ENCODE measurements around the gene DLEC1.
"Not testable (repeated sequence)": the region's sequence is repeated elsewhere in the genome, so short reads cannot be mapped to it uniquely, and the experiment has no call there.

DLEC1 gene

GRCh38 chr3:38127611-38128302, 88.7 kb downstream of the DLEC1 start:
- no peak overlapping the region for H3K4me3 ChIP-seq (ENCODE audit: insufficient read depth, low read depth, low read length, poor library complexity, severe bottlenecking)
- no peaks in the 10 kb centered on the region for H3K27me3 ChIP-seq (replicated peaks; ENCODE audit: control insufficient read depth, insufficient read depth, low read length, poor library complexity, severe bottlenecking)
- H3K4me1 ChIP-seq (ENCODE audit: control insufficient read depth, insufficient read depth, low read length, poor library complexity, severe bottlenecking) = no peaks in the 10 kb centered on the region
- H3K9me3 ChIP-seq (ENCODE audit: control insufficient read depth, low read length) = no peaks in the 10 kb centered on the region
- no peak for DNase-seq
- H3K27ac ChIP-seq (ENCODE audit: insufficient read depth, low read length, poor library complexity, severe bottlenecking) = peak overlapping the region; percentile 1
- peaks cover 85% of the 10 kb centered on the region for H3K36me3 ChIP-seq (ENCODE audit: control insufficient read depth, insufficient read depth, low read length)

GRCh38 chr3:38128303-38128655, 89.3 kb downstream of the DLEC1 start:
- Histone ChIP-seq H3K9me3 (ENCODE audit: control insufficient read depth, low read length) (no peaks in the 10 kb centered on the region), H3K27ac (ENCODE audit: insufficient read depth, low read length, poor library complexity, severe bottlenecking) (no peak overlapping the region), H3K36me3 (ENCODE audit: control insufficient read depth, insufficient read depth, low read length) (peaks cover 84% of the 10 kb centered on the region), H3K4me3 (ENCODE audit: insufficient read depth, low read depth, low read length, poor library complexity, severe bottlenecking) (no peak overlapping the region), H3K27me3 (replicated peaks; ENCODE audit: control insufficient read depth, insufficient read depth, low read length, poor library complexity, severe bottlenecking) (no peaks in the 10 kb centered on the region), H3K4me1 (ENCODE audit: control insufficient read depth, insufficient read depth, low read length, poor library complexity, severe bottlenecking) (no peaks in the 10 kb centered on the region)
- DNase-seq = no peak

- Histone ChIP-seq H3K27ac (ENCODE audit: insufficient read depth, low read length, poor library complexity, severe bottlenecking) (no peak overlapping the region), H3K9me3 (ENCODE audit: control insufficient read depth, low read length) (no peaks in the 10 kb centered on the region), H3K27me3 (replicated peaks; ENCODE audit: control insufficient read depth, insufficient read depth, low read length, poor library complexity, severe bottlenecking) (no peaks in the 10 kb centered on the region), H3K36me3 (ENCODE audit: control insufficient read depth, insufficient read depth, low read length) (peaks cover 82% of the 10 kb centered on the region), H3K4me1 (ENCODE audit: control insufficient read depth, insufficient read depth, low read length, poor library complexity, severe bottlenecking) (no peaks in the 10 kb centered on the region), H3K4me3 (ENCODE audit: insufficient read depth, low read depth, low read length, poor library complexity, severe bottlenecking) (no peak overlapping the region)
- no peak for DNase-seq
Observed at GRCh38 chr3:38129058-38129457, 90.0 kb downstream of the DLEC1 start.

- peaks cover 4% of the 10 kb centered on the region for H3K4me1 ChIP-seq (ENCODE audit: control insufficient read depth, insufficient read depth, low read length, poor library complexity, severe bottlenecking)
- peaks cover 70% of the 10 kb centered on the region for H3K36me3 ChIP-seq (ENCODE audit: control insufficient read depth, insufficient read depth, low read length)
- H3K4me3 ChIP-seq (ENCODE audit: insufficient read depth, low read depth, low read length, poor library complexity, severe bottlenecking) = no peak overlapping the region
- H3K27me3 ChIP-seq (replicated peaks; ENCODE audit: control insufficient read depth, insufficient read depth, low read length, poor library complexity, severe bottlenecking) = no peaks in the 10 kb centered on the region
- H3K27ac ChIP-seq (ENCODE audit: insufficient read depth, low read length, poor library complexity, severe bottlenecking) = no peak overlapping the region
- DNase-seq = no peak
- no peaks in the 10 kb centered on the region for H3K9me3 ChIP-seq (ENCODE audit: control insufficient read depth, low read length)
Observed at GRCh38 chr3:38130631-38131065, 91.6 kb downstream of the DLEC1 start.

GRCh38 chr3:38131621-38132369, 92.8 kb downstream of the DLEC1 start:
- Histone ChIP-seq H3K36me3 (ENCODE audit: control insufficient read depth, insufficient read depth, low read length) (peaks cover 59% of the 10 kb centered on the region), H3K27ac (ENCODE audit: insufficient read depth, low read length, poor library complexity, severe bottlenecking) (no peak overlapping the region), H3K27me3 (replicated peaks; ENCODE audit: control insufficient read depth, insufficient read depth, low read length, poor library complexity, severe bottlenecking) (no peaks in the 10 kb centered on the region), H3K9me3 (ENCODE audit: control insufficient read depth, low read length) (no peaks in the 10 kb centered on the region), H3K4me3 (ENCODE audit: insufficient read depth, low read depth, low read length, poor library complexity, severe bottlenecking) (no peak overlapping the region), H3K4me1 (ENCODE audit: control insufficient read depth, insufficient read depth, low read length, poor library complexity, severe bottlenecking) (peaks cover 12% of the 10 kb centered on the region)
- DNase-seq = peak in 1 of 3 donors; percentile 9

GRCh38 chr3:38133209-38133556, 94.2 kb downstream of the DLEC1 start:
- Histone ChIP-seq H3K27ac (ENCODE audit: insufficient read depth, low read length, poor library complexity, severe bottlenecking) (no peak overlapping the region), H3K36me3 (ENCODE audit: control insufficient read depth, insufficient read depth, low read length) (peaks cover 45% of the 10 kb centered on the region), H3K4me3 (ENCODE audit: insufficient read depth, low read depth, low read length, poor library complexity, severe bottlenecking) (no peak overlapping the region), H3K9me3 (ENCODE audit: control insufficient read depth, low read length) (no peaks in the 10 kb centered on the region), H3K27me3 (replicated peaks; ENCODE audit: control insufficient read depth, insufficient read depth, low read length, poor library complexity, severe bottlenecking) (no peaks in the 10 kb centered on the region), H3K4me1 (ENCODE audit: control insufficient read depth, insufficient read depth, low read length, poor library complexity, severe bottlenecking) (peaks cover 21% of the 10 kb centered on the region)
- DNase-seq = no peak

- Histone ChIP-seq H3K36me3 (ENCODE audit: control insufficient read depth, insufficient read depth, low read length) (peaks cover 41% of the 10 kb centered on the region), H3K27me3 (replicated peaks; ENCODE audit: control insufficient read depth, insufficient read depth, low read length, poor library complexity, severe bottlenecking) (no peaks in the 10 kb centered on the region), H3K4me3 (ENCODE audit: insufficient read depth, low read depth, low read length, poor library complexity, severe bottlenecking) (no peak overlapping the region), H3K27ac (ENCODE audit: insufficient read depth, low read length, poor library complexity, severe bottlenecking) (no peak overlapping the region), H3K4me1 (ENCODE audit: control insufficient read depth, insufficient read depth, low read length, poor library complexity, severe bottlenecking) (peaks cover 22% of the 10 kb centered on the region), H3K9me3 (ENCODE audit: control insufficient read depth, low read length) (no peaks in the 10 kb centered on the region)
- no peak for DNase-seq
Observed at GRCh38 chr3:38133557-38134405, 94.8 kb downstream of the DLEC1 start.

GRCh38 chr3:38134517-38135143, 95.6 kb downstream of the DLEC1 start:
- H3K9me3 ChIP-seq (ENCODE audit: control insufficient read depth, low read length) = not testable (repeated sequence)
- H3K36me3 ChIP-seq (ENCODE audit: control insufficient read depth, insufficient read depth, low read length) = peaks cover 33% of the 10 kb centered on the region

GRCh38 chr3:38135621-38136277, 96.7 kb downstream of the DLEC1 start:
- Histone ChIP-seq H3K4me3 (ENCODE audit: insufficient read depth, low read depth, low read length, poor library complexity, severe bottlenecking) (peak overlapping the region; percentile 80), H3K36me3 (ENCODE audit: control insufficient read depth, insufficient read depth, low read length) (peaks cover 30% of the 10 kb centered on the region), H3K27ac (ENCODE audit: insufficient read depth, low read length, poor library complexity, severe bottlenecking) (peak overlapping the region; percentile 85), H3K4me1 (ENCODE audit: control insufficient read depth, insufficient read depth, low read length, poor library complexity, severe bottlenecking) (peaks cover 34% of the 10 kb centered on the region)
- peak in 1 of 3 donors; percentile 9 for DNase-seq
- H3K27me3 ChIP-seq (replicated peaks; ENCODE audit: control insufficient read depth, insufficient read depth, low read length, poor library complexity, severe bottlenecking); H3K9me3 ChIP-seq (ENCODE audit: control insufficient read depth, low read length): not testable (repeated sequence)

More at GRCh38 chr3:38134517-38135143, 95.6 kb downstream of the DLEC1 start:
- H3K27me3 ChIP-seq (replicated peaks; ENCODE audit: control insufficient read depth, insufficient read depth, low read length, poor library complexity, severe bottlenecking); H3K4me3 ChIP-seq (ENCODE audit: insufficient read depth, low read depth, low read length, poor library complexity, severe bottlenecking); DNase-seq; H3K27ac ChIP-seq (ENCODE audit: insufficient read depth, low read length, poor library complexity, severe bottlenecking): not testable (repeated sequence)
- H3K4me1 ChIP-seq (ENCODE audit: control insufficient read depth, insufficient read depth, low read length, poor library complexity, severe bottlenecking) = peaks cover 25% of the 10 kb centered on the region
